Transverse colon (tissue), 4 donors: ENCODE measurements around the gene PPP5C. TPM values are rescaled to one million over a fixed set of nuclear protein-coding genes. Genes with fewer than 3 reads are reported as not detected.

Experiments
- DNase-seq: peaks from one replicate; pipeline ENCODE4 v3.0.0-alpha.2; 2019
- H3K27ac ChIP-seq, 4 donors: fragments of 200-600 bp; sonication (generic); 2 replicates each; pipeline ENCODE4 v1.5.1; 2016 to 2018; ENCODE audit warnings: inconsistent platforms in 4 of 4
- H3K27me3 ChIP-seq: fragments of 200-600 bp; sonication (generic); 2 replicates; pipeline ENCODE4 v1.5.1; 2017; ENCODE audit warnings: inconsistent platforms
- H3K36me3 ChIP-seq, 4 donors: fragments of 200-600 bp; sonication (generic); 2 replicates each; pipeline ENCODE4 v1.5.1; 2017 to 2019; ENCODE audit warnings: inconsistent platforms in 4 of 4
- H3K4me1 ChIP-seq, 4 donors: fragments of 200-600 bp; sonication (generic); 2 replicates each; pipeline ENCODE4 v1.5.1; 2017 to 2020; ENCODE audit warnings: inconsistent platforms in 4 of 4
- H3K4me3 ChIP-seq, 4 donors: fragments of 200-600 bp; sonication (generic); 1 replicate in 1 of 4; 2 replicates in 3 of 4; pipeline versions ENCODE4 v1.5.1 to v1.6.1; 2017 to 2019; ENCODE audit warnings: inconsistent platforms in 4 of 4
- H3K9me3 ChIP-seq, 2 donors: fragments of 200-600 bp; sonication (generic); 2 replicates each; pipeline ENCODE4 v1.5.1; 2017 to 2019; ENCODE audit warnings: inconsistent platforms in 2 of 2
- CTCF ChIP-seq, 5 experiments: fragments of 200-600 bp in 3 of 5; fragments of 450-650 bp in 2 of 5; sonication (generic) in 3 of 5; IDR thresholded peaks; 1 replicate in 2 of 5; 2 replicates in 3 of 5; pipeline ENCODE4 v1.5.1; 2016 to 2017; ENCODE audit warnings: antibody characterized with exemption in 5 of 5, inconsistent platforms in 3 of 5, mild to moderate bottlenecking in 2 of 5, moderate library complexity in 1 of 5
- EP300 ChIP-seq: sonication (generic); formaldehyde crosslinking; IDR thresholded peaks from one replicate; pipeline ENCODE4 v1.6.1; 2017; ENCODE audit warnings: antibody characterized with exemption, low read depth
- POLR2A ChIP-seq: fragments of 450-650 bp; IDR thresholded peaks from one replicate; pipeline ENCODE4 v1.6.1; 2016; ENCODE audit warnings: antibody characterized with exemption, mild to moderate bottlenecking, moderate library complexity
- POLR2AphosphoS5 ChIP-seq, 3 donors: sonication (generic); formaldehyde crosslinking; IDR thresholded peaks; one replicate each; pipeline ENCODE4 v1.6.1; 2016; ENCODE audit warnings: antibody characterized with exemption in 3 of 3
- WGBS, 2 donors: methylation state at CpG; one replicate each; pipeline ENCODE4 v1.1.5; 2018; ENCODE audit warnings: low coverage in 1 of 2; 5-methylcytosine and 5-hydroxymethylcytosine counted together
- in situ Hi-C, 4 donors: fragments of 200-750 bp; cut with MboI; loops; one replicate each; pipeline versions ENCODE4 v1.15.0 to v1.15.1; 2017; ENCODE audit warnings: low sequenced_read_pairs in 3 of 4, low pct_ligation_motif_present in 1 of 4, low pct_unique_long_range_greater_than_20kb in 1 of 4
- intact Hi-C: fragments of 100-400 bp; cut with DNase I; formaldehyde crosslinking; loops from one replicate; pipeline ENCODE4 v1.15.1; 2023; ENCODE audit warnings: low total_unique reads
- total RNA-seq, 4 donors: library from RNA; depleted of rRNA; stranded (reverse); fragments of >200 nt; gene quantifications; one replicate each; pipeline ENCODE4 v1.1.0, GENCODE V29; 2016

Gene PPP5C
- 100 to 1,000 TPM in 1 of 4 donors, 10 to 100 TPM in 3; 78.8 to 132 (median 96.8) TPM for total RNA-seq

GRCh38 chr19:46346821-46347571 is at the start of gene PPP5C:
TSS of gene PPP5C (plus strand) at chr19:46347087. CDS start at chr19:46347097, 10 bp downstream.
- peak; percentile 95 for DNase-seq
- intact Hi-C loops, result no loop called here
- Histone ChIP-seq H3K4me3 (peak within 1 kb of the TSS; percentile 64 to 92 (median 80)), H3K27ac (peak within 1 kb of the TSS; percentile 87 to 88 (median 88)), H3K9me3 (no peaks in the 10 kb centered on the region), H3K4me1 (peaks cover 45 to 51% (median 48%) of the 10 kb centered on the region in 4 donors), H3K36me3 (no peaks in the 10 kb centered on the region), H3K27me3 (no peaks in the 10 kb centered on the region)
- in situ Hi-C loops, result no loop called here
- TF ChIP-seq EP300, result no peak
- TF ChIP-seq POLR2A, result peak; percentile 93
- TF ChIP-seq POLR2AphosphoS5 (IDR thresholded peaks at IDR 0.05), result peak; percentile 77 to 95 (median 93)
- peak; percentile 65 to 94 (median 80) for TF ChIP-seq CTCF (IDR thresholded peaks at IDR 0.05)
- 0 to 4% methylated on average over 5 to 56 of the region's 62 CpGs for WGBS, 2 donors

GRCh38 chr19:46297700-46298478 is 49.0 kb upstream of the PPP5C start:
- Histone ChIP-seq H3K4me1 (peaks cover 39 to 65% (median 61%) of the 10 kb centered on the region in 4 donors), H3K36me3 (no peaks in the 10 kb centered on the region), H3K27me3 (no peaks in the 10 kb centered on the region), H3K9me3 (no peaks in the 10 kb centered on the region), H3K27ac (peak overlapping the region; percentile 88 to 95 (median 93)), H3K4me3 (peak overlapping the region; percentile 30 to 51 (median 35))
- peak; percentile 69 for DNase-seq
- in situ Hi-C loops, result loop anchor here in 1 of 4 donors (25.0 kb wide), 1 partner anchor 189 kb away; the partner anchor contains the start of gene PNMA8B
- TF ChIP-seq EP300 (no peak), POLR2A (no peak), POLR2AphosphoS5 (IDR thresholded peaks at IDR 0.05) (peak in 2 of 3 donors; percentile 46 to 57), CTCF (IDR thresholded peaks at IDR 0.05) (peak in 3 of 5 experiments; percentile 10 to 19 (median 15))
- 32% methylated on average over 15 of the region's 19 CpGs; no CpG with 5 or more reads in 1 of the 2 donors for WGBS, 2 donors
- intact Hi-C loops, result no loop called here

- intact Hi-C loops (no loop called here), in situ Hi-C loops (loop anchor here in 1 of 4 donors (25.0 kb wide), 1 partner anchor 189 kb away; the partner anchor contains the start of gene PNMA8B)
- Histone ChIP-seq H3K9me3 (no peaks in the 10 kb centered on the region), H3K4me3 (peak overlapping the region; percentile 30 to 51 (median 35)), H3K27ac (peak overlapping the region; percentile 88 to 95 (median 93)), H3K4me1 (peaks cover 46 to 71% (median 67%) of the 10 kb centered on the region in 4 donors), H3K36me3 (no peaks in the 10 kb centered on the region), H3K27me3 (no peaks in the 10 kb centered on the region)
- no peak for TF ChIP-seq POLR2AphosphoS5 (IDR thresholded peaks at IDR 0.05)
- no peak for TF ChIP-seq POLR2A
- TF ChIP-seq CTCF (IDR thresholded peaks at IDR 0.05), result no peak
- DNase-seq, result no peak
- 19% methylated on average over 7 of the region's 7 CpGs; no CpG with 5 or more reads in 1 of the 2 donors for WGBS, 2 donors
Observed at GRCh38 chr19:46298479-46299003, 48.3 kb upstream of the PPP5C start.
